Nephron progenitor cell (in vitro differentiated cells): ENCODE results near the gene RNF141.

Experiments used
- DNase-seq: peaks from one replicate; pipeline ENCODE4 v3.0.0; 2021
- H3K27ac Mint-ChIP-seq: 2 replicates; pipeline ENCODE4 v1.8.0; 2021; ENCODE audit warnings: mild to moderate bottlenecking, moderate library complexity, mixed read lengths
- H3K27me3 Mint-ChIP-seq: 2 replicates; pipeline ENCODE4 v1.8.0; 2021; ENCODE audit warnings: mild to moderate bottlenecking, low read depth, mixed read lengths; ENCODE audit not compliant: poor library complexity
- H3K36me3 Mint-ChIP-seq: 2 replicates; pipeline ENCODE4 v1.8.0; 2021; ENCODE audit warnings: low read depth, mixed read lengths
- H3K4me1 Mint-ChIP-seq: 2 replicates; pipeline ENCODE4 v1.8.0; 2021; ENCODE audit warnings: mixed read lengths
- H3K4me3 Mint-ChIP-seq: 2 replicates; pipeline ENCODE4 v1.8.0; 2021; ENCODE audit warnings: mild to moderate bottlenecking, moderate library complexity, mixed read lengths
- H3K9me3 Mint-ChIP-seq: 2 replicates; pipeline ENCODE4 v1.8.0; 2021; ENCODE audit warnings: mild to moderate bottlenecking, moderate library complexity, mixed read lengths
- TF ChIP-seq, protein P1 (sequence below): fragments of 200-600 bp; sonication (generic); IDR thresholded peaks from 2 replicates; pipeline ENCODE4 v1.5.0; 2021; ENCODE audit warnings: antibody characterized with exemption

RNF141 gene

DNA sequence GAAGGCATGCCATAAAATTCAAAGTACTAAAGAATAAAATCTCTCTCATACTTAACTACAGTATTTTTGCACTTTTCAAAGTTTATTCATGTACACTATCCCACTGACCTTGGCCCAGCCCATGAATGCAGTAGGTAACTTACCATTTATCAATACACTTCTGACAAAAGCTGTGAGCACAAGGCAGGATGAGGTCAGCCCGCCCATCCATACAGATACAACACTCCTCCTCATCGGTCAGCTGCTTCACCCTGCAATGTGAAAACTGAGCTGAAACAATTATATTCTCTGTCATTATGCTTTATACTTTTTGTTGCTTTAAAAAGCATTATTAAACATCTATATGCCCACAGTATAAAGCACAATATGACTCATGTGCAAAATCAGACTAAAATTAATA is 22.1 kb downstream of the RNF141 start:
- H3K4me1 Mint-ChIP-seq: no peaks in the 10 kb centered on the region
- DNase-seq: no peak

DNA sequence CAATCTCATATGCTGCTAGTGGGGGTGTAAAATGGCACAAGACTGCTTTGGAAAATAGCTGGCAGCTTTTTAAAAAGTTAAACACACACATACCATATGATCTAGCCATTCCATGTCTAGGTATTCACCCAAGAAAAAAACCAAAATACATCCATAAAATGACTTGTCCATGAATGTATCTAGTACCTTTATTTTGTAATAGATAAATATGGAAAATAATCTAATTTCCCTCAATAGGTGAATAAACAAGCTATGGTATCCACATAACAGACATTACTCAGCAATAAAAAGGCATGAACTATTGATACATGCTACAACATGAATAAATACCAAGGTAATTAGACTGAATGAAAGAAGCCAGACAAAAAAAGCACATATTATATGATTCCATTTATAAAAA is 22.9 kb downstream of the RNF141 start:
- Mint-ChIP-seq H3K27ac (no peak overlapping the region), H3K4me3 (no peak overlapping the region), H3K27me3 (no peaks in the 10 kb centered on the region), H3K9me3 (no peaks in the 10 kb centered on the region), H3K4me1 (no peaks in the 10 kb centered on the region), H3K36me3 (peaks cover 7% of the 10 kb centered on the region)
- TF ChIP-seq, protein P1, sequence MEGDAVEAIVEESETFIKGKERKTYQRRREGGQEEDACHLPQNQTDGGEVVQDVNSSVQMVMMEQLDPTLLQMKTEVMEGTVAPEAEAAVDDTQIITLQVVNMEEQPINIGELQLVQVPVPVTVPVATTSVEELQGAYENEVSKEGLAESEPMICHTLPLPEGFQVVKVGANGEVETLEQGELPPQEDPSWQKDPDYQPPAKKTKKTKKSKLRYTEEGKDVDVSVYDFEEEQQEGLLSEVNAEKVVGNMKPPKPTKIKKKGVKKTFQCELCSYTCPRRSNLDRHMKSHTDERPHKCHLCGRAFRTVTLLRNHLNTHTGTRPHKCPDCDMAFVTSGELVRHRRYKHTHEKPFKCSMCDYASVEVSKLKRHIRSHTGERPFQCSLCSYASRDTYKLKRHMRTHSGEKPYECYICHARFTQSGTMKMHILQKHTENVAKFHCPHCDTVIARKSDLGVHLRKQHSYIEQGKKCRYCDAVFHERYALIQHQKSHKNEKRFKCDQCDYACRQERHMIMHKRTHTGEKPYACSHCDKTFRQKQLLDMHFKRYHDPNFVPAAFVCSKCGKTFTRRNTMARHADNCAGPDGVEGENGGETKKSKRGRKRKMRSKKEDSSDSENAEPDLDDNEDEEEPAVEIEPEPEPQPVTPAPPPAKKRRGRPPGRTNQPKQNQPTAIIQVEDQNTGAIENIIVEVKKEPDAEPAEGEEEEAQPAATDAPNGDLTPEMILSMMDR: no peak
- DNase-seq: no peak

More for the DNA sequence above, 22.1 kb downstream of the RNF141 start:
- H3K27ac Mint-ChIP-seq: no peak overlapping the region
- H3K9me3 Mint-ChIP-seq: no peaks in the 10 kb centered on the region
- TF ChIP-seq, protein P1: no peak
- peaks cover 13% of the 10 kb centered on the region for H3K36me3 Mint-ChIP-seq
- H3K27me3 Mint-ChIP-seq: no peaks in the 10 kb centered on the region
- H3K4me3 Mint-ChIP-seq: no peak overlapping the region

DNA sequence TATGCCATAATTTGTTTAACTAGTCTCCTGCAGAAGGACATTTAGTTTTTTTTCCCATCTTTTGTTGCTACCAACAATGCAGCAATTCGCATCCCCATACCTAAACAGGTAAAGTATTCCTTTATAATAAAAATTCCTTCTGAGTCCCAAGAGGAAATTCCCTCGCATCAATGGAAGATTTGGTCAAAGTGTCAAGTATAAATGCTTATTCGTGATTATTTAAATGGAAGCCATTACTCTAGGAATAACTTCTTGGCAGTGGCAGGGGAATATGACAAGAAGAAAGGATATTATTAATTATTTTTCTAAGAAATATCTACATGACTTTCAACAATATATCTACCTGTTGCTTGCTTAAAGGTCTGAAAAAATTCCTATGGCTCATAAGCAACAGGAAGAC is 25.6 kb downstream of the RNF141 start:
- H3K4me3 Mint-ChIP-seq: no peak overlapping the region
- H3K4me1 Mint-ChIP-seq: no peaks in the 10 kb centered on the region
- no peaks in the 10 kb centered on the region for H3K27me3 Mint-ChIP-seq
- no peaks in the 10 kb centered on the region for H3K9me3 Mint-ChIP-seq
- no peaks in the 10 kb centered on the region for H3K36me3 Mint-ChIP-seq
- no peak for DNase-seq
- TF ChIP-seq, protein P1: no peak
- no peak overlapping the region for H3K27ac Mint-ChIP-seq

DNA sequence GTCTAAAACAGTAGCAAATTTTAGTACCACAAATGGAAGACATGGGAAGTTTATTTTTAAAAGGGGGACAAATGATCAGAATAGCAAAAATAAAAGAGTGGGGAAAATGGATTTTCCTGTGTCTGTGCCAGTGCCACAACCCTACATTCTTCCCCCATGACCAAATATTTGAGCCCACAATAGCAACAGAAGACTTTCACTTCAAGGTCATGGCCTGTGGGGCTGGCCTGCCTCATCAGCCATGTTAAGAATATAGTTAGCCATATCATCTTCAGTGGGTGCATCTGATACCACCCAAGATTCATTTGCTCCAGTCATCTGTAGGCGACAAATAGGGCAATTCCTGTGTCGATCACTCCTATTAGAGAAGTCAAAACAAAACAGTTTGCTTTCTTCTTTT is 26.3 kb downstream of the RNF141 start:
- Mint-ChIP-seq H3K27ac (no peak overlapping the region), H3K9me3 (no peaks in the 10 kb centered on the region)
- no peak for DNase-seq

DNA sequence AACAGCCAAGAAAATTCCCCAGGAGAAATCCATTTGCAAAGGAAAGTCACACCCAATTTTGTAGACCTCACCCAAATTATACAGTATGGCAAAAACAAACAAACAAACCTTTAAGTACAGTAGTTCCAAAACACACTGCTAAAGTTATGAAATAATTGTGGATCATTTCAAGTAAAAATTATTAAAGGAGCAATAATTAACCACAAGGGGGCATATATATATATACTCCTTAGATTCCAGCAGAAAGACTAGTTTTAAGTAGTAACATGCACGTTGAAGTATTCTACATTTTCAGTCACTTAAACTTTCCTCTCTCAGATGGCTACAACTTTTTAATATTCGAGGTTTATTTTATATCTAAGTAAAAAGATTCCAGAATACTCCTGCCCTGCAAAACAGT is 26.8 kb downstream of the RNF141 start:
- Mint-ChIP-seq H3K36me3 (no peaks in the 10 kb centered on the region), H3K27me3 (no peaks in the 10 kb centered on the region), H3K9me3 (no peaks in the 10 kb centered on the region), H3K4me1 (no peaks in the 10 kb centered on the region), H3K27ac (no peak overlapping the region), H3K4me3 (no peak overlapping the region)
- TF ChIP-seq, protein P1: no peak
- DNase-seq: no peak

More for the DNA sequence above, 26.3 kb downstream of the RNF141 start:
- TF ChIP-seq, protein P1: no peak
- Mint-ChIP-seq H3K27me3 (no peaks in the 10 kb centered on the region), H3K4me1 (no peaks in the 10 kb centered on the region), H3K36me3 (no peaks in the 10 kb centered on the region), H3K4me3 (no peak overlapping the region)

DNA sequence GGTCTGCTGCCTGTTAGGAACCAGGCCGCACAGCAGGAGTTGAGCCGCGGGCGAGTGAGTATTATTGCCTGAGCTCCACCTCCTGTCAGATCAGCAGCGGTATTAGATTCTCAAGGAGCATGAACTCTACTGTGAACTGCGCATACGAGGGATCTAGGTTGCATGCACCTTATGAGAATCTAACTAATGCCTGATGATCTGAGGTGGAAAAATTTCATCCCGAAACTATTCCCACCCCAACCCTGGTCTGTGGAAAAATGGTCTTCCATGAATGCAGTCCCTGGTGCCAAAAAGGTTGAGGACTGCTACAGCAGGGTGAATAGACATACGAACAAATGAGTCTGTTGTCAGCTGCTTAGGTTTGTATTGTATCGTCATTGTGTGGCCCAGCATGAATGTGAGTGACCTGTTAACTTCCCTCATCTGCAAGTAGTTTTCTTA is 29.8 kb downstream of the RNF141 start:
- peak; percentile 26 for DNase-seq
- H3K27me3 Mint-ChIP-seq: no peaks in the 10 kb centered on the region
- no peaks in the 10 kb centered on the region for H3K9me3 Mint-ChIP-seq
- H3K4me1 Mint-ChIP-seq: no peaks in the 10 kb centered on the region
- no peak overlapping the region for H3K27ac Mint-ChIP-seq
- TF ChIP-seq, protein P1: no peak
- no peak overlapping the region for H3K4me3 Mint-ChIP-seq
- no peaks in the 10 kb centered on the region for H3K36me3 Mint-ChIP-seq
